GM12872 (cell line): ENCODE measurements around the gene KSR2.

ENCODE experiments used
- CTCF ChIP-seq: IDR thresholded peaks from 3 replicates; pipeline ENCODE4 v1.5.1; 2011; ENCODE audit warnings: low read depth, mild to moderate bottlenecking, low read length, moderate library complexity; ENCODE audit not compliant: insufficient read depth

The KSR2 gene

GRCh38 chr12:117680312-117680711 lies 288.5 kb downstream of the KSR2 start:
- TF ChIP-seq CTCF = no peak

GRCh38 chr12:117679776-117680175 lies 289.0 kb downstream of the KSR2 start:
- TF ChIP-seq CTCF = no peak

- no peak for TF ChIP-seq CTCF
Observed at GRCh38 chr12:117674763-117675162, 294.0 kb downstream of the KSR2 start.

GRCh38 chr12:117674313-117674712 lies 294.5 kb downstream of the KSR2 start:
- no peak for TF ChIP-seq CTCF

- TF ChIP-seq CTCF = peak; percentile 62
Observed at GRCh38 chr12:117671734-117672133, 297.1 kb downstream of the KSR2 start.

- TF ChIP-seq CTCF = no peak
Observed at GRCh38 chr12:117664169-117664568, 304.6 kb downstream of the KSR2 start.

- no peak for TF ChIP-seq CTCF
Observed at GRCh38 chr12:117662620-117663395, 306.0 kb downstream of the KSR2 start.

- no peak for TF ChIP-seq CTCF
Observed at GRCh38 chr12:117662220-117662619, 306.6 kb downstream of the KSR2 start.
